Body of pancreas (tissue), 4 donors: ENCODE data around the gene CHAC1. TPM values are rescaled to one million over a fixed set of nuclear protein-coding genes. Genes with fewer than 3 reads are reported as not detected.
A peak's percentile ranks its signal among the peaks of the same experiment; 100 is the strongest.

Experiments used
- ATAC-seq: fragments of 150-250 bp; one replicate; pipeline ENCODE4 v1.9.1; 2016
- DNase-seq, 4 donors: peaks; one replicate each; pipeline ENCODE4 v3.0.0-alpha.2; 2019
- H3K27ac ChIP-seq, 4 donors: fragments of 200-600 bp; sonication (generic); 1 replicate in 3 of 4; 2 replicates in 1 of 4; pipeline versions ENCODE4 v1.5.1 to v1.6.1; 2016 to 2019; ENCODE audit warnings: mild to moderate bottlenecking in 1 of 4, mixed read lengths in 1 of 4, moderate library complexity in 1 of 4
- H3K27me3 ChIP-seq, 2 donors: fragments of 200-600 bp; sonication (generic); one replicate each; pipeline ENCODE4 v1.6.0; 2016; ENCODE audit warnings: mild to moderate bottlenecking in 1 of 2
- H3K36me3 ChIP-seq, 2 donors: fragments of 200-600 bp; sonication (generic); replicated peaks in 1 of 2; 2 replicates each; pipeline ENCODE4 v1.5.1; 2016; ENCODE audit warnings: low read depth in 2 of 2; ENCODE audit not compliant: insufficient read depth in 1 of 2
- H3K4me1 ChIP-seq: fragments of 200-600 bp; sonication (generic); one replicate; pipeline ENCODE4 v1.6.0; 2016
- H3K4me3 ChIP-seq, 2 donors: fragments of 200-600 bp; sonication (generic); 1 replicate in 1 of 2; 2 replicates in 1 of 2; pipeline ENCODE4 v1.5.1; 2016 to 2019
- H3K9me3 ChIP-seq, 3 donors: fragments of 200-600 bp; sonication (generic); 1 replicate in 2 of 3; 2 replicates in 1 of 3; pipeline ENCODE4 v1.5.1; 2016
- POLR2A ChIP-seq, 3 donors: fragments of 450-650 bp; IDR thresholded peaks; one replicate each; pipeline ENCODE4 v1.6.1; 2016; ENCODE audit warnings: antibody characterized with exemption in 3 of 3, mild to moderate bottlenecking in 2 of 3
- WGBS, 2 donors: methylation state at CpG; one replicate each; pipeline ENCODE4 v1.1.5; 2017; 5-methylcytosine and 5-hydroxymethylcytosine counted together
- intact Hi-C: fragments of 100-400 bp; cut with DNase I; formaldehyde crosslinking; loops from one replicate; pipeline ENCODE4 v1.15.1; 2023
- total RNA-seq, 2 donors: library from RNA; depleted of rRNA; stranded (reverse); fragments of >200 nt; gene quantifications; one replicate each; pipeline ENCODE4 v1.1.0, GENCODE V29; 2016
- TF ChIP-seq, protein P1 (sequence below), 7 experiments: fragments of 450-650 bp in 4 of 7; fragments of 200-600 bp in 3 of 7; sonication (generic) in 3 of 7; IDR thresholded peaks; one replicate each; pipeline ENCODE4 v1.5.1; 2016 to 2019; ENCODE audit warnings: antibody characterized with exemption in 7 of 7

Gene CHAC1
- total RNA-seq, 2 donors from 2014 or later, result 4.0 to 4.7 TPM

DNA sequence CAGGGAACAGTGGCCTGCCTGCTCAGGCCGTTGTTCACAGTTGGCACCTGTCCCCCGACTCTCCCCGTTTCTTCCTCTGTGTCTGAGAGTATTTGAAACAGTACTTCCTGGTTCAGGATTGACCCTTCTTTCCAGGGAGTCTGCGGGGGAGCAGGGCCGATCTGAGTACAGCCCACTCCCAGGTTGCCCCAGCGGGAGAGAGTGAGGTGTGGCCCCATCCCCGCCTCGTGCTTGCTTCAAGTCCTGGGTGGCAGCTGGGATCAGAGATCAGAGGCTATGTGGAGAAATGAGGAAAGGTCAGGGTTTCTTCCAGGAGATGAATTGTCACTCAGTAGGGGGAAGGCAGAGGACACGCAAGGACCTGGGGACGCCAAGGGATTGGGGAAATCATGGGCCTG, 30.7 kb upstream of the CHAC1 start:
- ATAC-seq, result no peak
- WGBS, 2 donors, result 66% methylated on average over 10 of the region's 10 CpGs
- peaks cover 0 to 19% of the 10 kb centered on the region in 2 donors for H3K27me3 ChIP-seq
- H3K27ac ChIP-seq, result no peak overlapping the region
- no peak for TF ChIP-seq POLR2A (IDR thresholded peaks at IDR 0.05)
- TF ChIP-seq, protein P1, sequence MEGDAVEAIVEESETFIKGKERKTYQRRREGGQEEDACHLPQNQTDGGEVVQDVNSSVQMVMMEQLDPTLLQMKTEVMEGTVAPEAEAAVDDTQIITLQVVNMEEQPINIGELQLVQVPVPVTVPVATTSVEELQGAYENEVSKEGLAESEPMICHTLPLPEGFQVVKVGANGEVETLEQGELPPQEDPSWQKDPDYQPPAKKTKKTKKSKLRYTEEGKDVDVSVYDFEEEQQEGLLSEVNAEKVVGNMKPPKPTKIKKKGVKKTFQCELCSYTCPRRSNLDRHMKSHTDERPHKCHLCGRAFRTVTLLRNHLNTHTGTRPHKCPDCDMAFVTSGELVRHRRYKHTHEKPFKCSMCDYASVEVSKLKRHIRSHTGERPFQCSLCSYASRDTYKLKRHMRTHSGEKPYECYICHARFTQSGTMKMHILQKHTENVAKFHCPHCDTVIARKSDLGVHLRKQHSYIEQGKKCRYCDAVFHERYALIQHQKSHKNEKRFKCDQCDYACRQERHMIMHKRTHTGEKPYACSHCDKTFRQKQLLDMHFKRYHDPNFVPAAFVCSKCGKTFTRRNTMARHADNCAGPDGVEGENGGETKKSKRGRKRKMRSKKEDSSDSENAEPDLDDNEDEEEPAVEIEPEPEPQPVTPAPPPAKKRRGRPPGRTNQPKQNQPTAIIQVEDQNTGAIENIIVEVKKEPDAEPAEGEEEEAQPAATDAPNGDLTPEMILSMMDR (IDR thresholded peaks at IDR 0.05), result no peak
- intact Hi-C loops, result no loop called here
- no peaks in the 10 kb centered on the region for H3K9me3 ChIP-seq
- no peak for DNase-seq
- H3K36me3 ChIP-seq, result no peaks in the 10 kb centered on the region
- H3K4me3 ChIP-seq, result no peak overlapping the region
- H3K4me1 ChIP-seq, result peaks cover 22% of the 10 kb centered on the region

DNA sequence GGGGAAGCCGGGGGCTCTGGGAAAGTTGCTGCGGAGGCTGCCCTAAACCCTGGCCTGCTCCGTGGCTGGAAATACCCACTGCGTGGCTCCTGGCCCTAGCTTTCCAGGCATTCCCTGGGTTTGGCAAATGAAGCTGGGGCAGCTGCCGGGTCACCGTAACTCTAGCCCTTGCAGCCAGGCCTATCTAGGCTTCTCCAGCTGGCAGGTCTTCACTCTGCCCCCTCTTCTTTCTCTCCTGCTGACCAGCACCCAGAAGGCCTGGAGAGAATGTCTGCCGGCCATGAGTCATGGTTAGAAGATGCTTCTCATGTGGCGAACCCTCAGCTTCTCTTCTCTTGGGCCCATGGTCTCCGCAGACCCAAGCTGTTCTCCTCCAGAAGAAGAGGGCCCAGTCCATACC, 29.7 kb upstream of the CHAC1 start:
- TF ChIP-seq, protein P1 (IDR thresholded peaks at IDR 0.05), result no peak
- TF ChIP-seq POLR2A (IDR thresholded peaks at IDR 0.05), result no peak
- Histone ChIP-seq H3K4me1 (peaks cover 31% of the 10 kb centered on the region), H3K36me3 (no peaks in the 10 kb centered on the region), H3K27me3 (peaks cover 0 to 25% of the 10 kb centered on the region in 2 donors), H3K9me3 (no peaks in the 10 kb centered on the region), H3K4me3 (no peak overlapping the region), H3K27ac (no peak overlapping the region)
- 91 to 93% methylated on average over 4 to 9 of the region's 9 CpGs for WGBS, 2 donors
- no peak for ATAC-seq
- intact Hi-C loops, result no loop called here
- no peak for DNase-seq

DNA sequence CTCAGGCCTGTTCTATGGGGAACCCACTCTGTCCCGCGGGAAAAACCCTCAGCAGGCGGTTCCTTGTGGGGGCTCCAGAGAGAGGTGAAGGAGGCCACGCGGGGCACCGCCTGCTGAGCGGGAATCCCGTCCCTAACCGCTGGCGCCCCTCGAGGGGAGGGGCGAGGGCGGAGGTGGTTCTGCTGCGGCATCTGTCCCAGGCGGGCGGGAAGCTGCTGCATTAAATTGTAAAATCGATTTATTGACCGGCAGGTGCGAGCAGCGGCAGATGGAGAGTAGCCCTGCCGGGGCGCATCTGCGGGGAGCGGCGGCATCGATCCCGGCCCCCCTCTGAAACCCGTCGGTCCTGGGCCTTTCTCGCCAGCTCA, 27.8 kb upstream of the CHAC1 start:
- DNase-seq, result no peak
- Histone ChIP-seq H3K4me1 (peaks cover 50% of the 10 kb centered on the region), H3K4me3 (no peak overlapping the region), H3K27me3 (peaks cover 0 to 29% of the 10 kb centered on the region in 2 donors), H3K9me3 (no peaks in the 10 kb centered on the region), H3K36me3 (no peaks in the 10 kb centered on the region), H3K27ac (no peak overlapping the region)
- intact Hi-C loops, result no loop called here
- 17 to 38% methylated on average over 18 to 28 of the region's 30 CpGs for WGBS, 2 donors
- TF ChIP-seq, protein P1 (IDR thresholded peaks at IDR 0.05), result no peak
- no peak for TF ChIP-seq POLR2A (IDR thresholded peaks at IDR 0.05)
- ATAC-seq, result no peak

DNA sequence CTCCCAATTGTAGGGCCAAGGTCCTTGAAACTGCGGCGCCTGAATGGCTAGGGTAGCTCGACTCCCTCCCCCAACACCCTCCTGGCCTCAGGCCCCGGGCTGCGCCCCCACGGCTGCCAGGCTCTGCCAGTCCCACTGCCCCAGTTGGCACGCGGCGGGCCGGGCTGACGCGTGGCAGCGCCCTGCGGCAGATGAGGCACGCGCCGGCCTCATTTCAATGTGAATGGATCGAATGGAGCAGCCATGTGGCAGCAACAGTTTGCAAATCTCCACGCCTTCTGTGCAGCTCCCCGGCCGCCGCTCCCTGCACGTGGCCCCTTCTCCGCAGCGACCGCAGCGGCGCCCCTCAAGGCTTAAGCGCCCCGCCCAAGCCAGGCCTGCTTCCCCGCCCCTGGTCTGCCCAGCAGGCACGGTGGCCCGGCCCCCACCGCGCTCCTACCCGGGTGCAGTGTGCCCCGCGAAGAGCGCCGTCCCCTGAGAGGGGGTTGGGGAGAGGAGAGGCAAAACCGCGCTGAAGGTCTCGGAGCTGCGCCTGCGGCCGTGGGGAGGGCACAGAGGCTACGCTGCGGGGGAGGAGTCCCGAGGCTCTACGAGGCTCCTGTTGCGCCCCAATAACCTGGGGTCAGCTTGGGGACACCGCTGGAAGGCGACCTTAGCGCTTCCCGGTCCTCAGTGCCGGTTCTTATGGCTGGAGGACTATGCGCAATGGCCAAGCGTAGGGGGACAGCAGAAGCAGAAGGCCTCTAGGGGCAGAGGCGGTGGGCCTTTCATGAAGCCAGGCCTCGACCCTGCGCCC, 27.2 kb upstream of the CHAC1 start:
- Histone ChIP-seq H3K4me1 (peaks cover 56% of the 10 kb centered on the region), H3K27ac (no peak overlapping the region), H3K9me3 (no peaks in the 10 kb centered on the region), H3K36me3 (no peaks in the 10 kb centered on the region), H3K27me3 (peaks cover 0 to 30% of the 10 kb centered on the region in 2 donors), H3K4me3 (no peak overlapping the region)
- DNase-seq (peak in 1 of 4 donors; percentile 31), ATAC-seq (no peak)
- TF ChIP-seq POLR2A (IDR thresholded peaks at IDR 0.05), result no peak
- TF ChIP-seq, protein P1 (IDR thresholded peaks at IDR 0.05), result no peak
- intact Hi-C loops, result no loop called here
- WGBS, 2 donors, result 4 to 9% methylated on average over 14 to 61 of the region's 61 CpGs
